Prostate gland (tissue), 2 donors: ENCODE data around the gene CTTN. TPM values are rescaled to one million over a fixed set of nuclear protein-coding genes. Genes with fewer than 3 reads are reported as not detected.

Experiments used
- DNase-seq: peaks from one replicate; pipeline ENCODE4 v3.0.0-alpha.2; 2019; ENCODE audit warnings: low spot score
- H3K27ac ChIP-seq, 2 donors: fragments of 200-600 bp; sonication (generic); 2 replicates each; pipeline ENCODE4 v1.5.1; 2017 to 2019
- H3K27me3 ChIP-seq: fragments of 200-600 bp; sonication (generic); replicated peaks from 2 replicates; pipeline ENCODE4 v1.5.1; 2019; ENCODE audit not compliant: insufficient read depth
- H3K36me3 ChIP-seq, 2 donors: fragments of 200-600 bp; sonication (generic); 1 replicate in 1 of 2; 2 replicates in 1 of 2; pipeline versions ENCODE4 v1.5.1 to v1.8.1; 2017 to 2019
- H3K4me1 ChIP-seq: fragments of 200-600 bp; sonication (generic); replicated peaks from 2 replicates; pipeline ENCODE4 v1.5.1; 2019
- H3K4me3 ChIP-seq, 2 donors: fragments of 200-600 bp; sonication (generic); 2 replicates each; pipeline ENCODE4 v1.5.1; 2017 to 2019
- H3K9me3 ChIP-seq: fragments of 200-600 bp; sonication (generic); 2 replicates; pipeline ENCODE4 v1.5.1; 2017
- CTCF ChIP-seq, 4 experiments: fragments of 200-600 bp in 2 of 4; fragments of 450-650 bp in 2 of 4; sonication (generic) in 2 of 4; IDR thresholded peaks; 1 replicate in 3 of 4; 2 replicates in 1 of 4; pipeline ENCODE4 v1.5.1; 2016 to 2019; ENCODE audit warnings: antibody characterized with exemption in 4 of 4, mild to moderate bottlenecking in 2 of 4, moderate library complexity in 2 of 4
- POLR2A ChIP-seq: fragments of 450-650 bp; IDR thresholded peaks from one replicate; pipeline ENCODE4 v1.6.1; 2016; ENCODE audit warnings: antibody characterized with exemption, mild to moderate bottlenecking
- POLR2AphosphoS5 ChIP-seq: sonication (generic); formaldehyde crosslinking; IDR thresholded peaks from one replicate; pipeline ENCODE4 v1.6.1; 2017; ENCODE audit warnings: antibody characterized with exemption
- WGBS: methylation state at CpG from one replicate; pipeline ENCODE4 v1.1.5; 2018; 5-methylcytosine and 5-hydroxymethylcytosine counted together
- intact Hi-C: fragments of 100-400 bp; cut with DNase I; formaldehyde crosslinking; loops from one replicate; pipeline ENCODE4 v1.14.2; 2022
- total RNA-seq, 2 donors: library from RNA; depleted of rRNA; stranded (reverse); fragments of >200 nt; gene quantifications; one replicate each; pipeline ENCODE4 v1.1.0, GENCODE V29; 2016

Gene CTTN
- total RNA-seq, 2 donors from 2014 or later = 208 to 348 TPM

GRCh38 chr11:70353329-70353728, 45.0 kb upstream of the CTTN start:
- WGBS = 78% methylated on average over 2 of the region's 2 CpGs
- H3K9me3 ChIP-seq = no peaks in the 10 kb centered on the region
- H3K27me3 ChIP-seq = no peaks in the 10 kb centered on the region
- peaks cover 4 to 10% of the 10 kb centered on the region in 2 donors for H3K36me3 ChIP-seq
- TF ChIP-seq POLR2A (no peak), POLR2AphosphoS5 (no peak), CTCF (IDR thresholded peaks at IDR 0.05) (no peak)
- H3K4me1 ChIP-seq = no peaks in the 10 kb centered on the region
- no peak for DNase-seq
- H3K4me3 ChIP-seq = no peak overlapping the region
- intact Hi-C loops = no loop called here
- H3K27ac ChIP-seq = no peak overlapping the region

- WGBS = 81% methylated on average over 19 of the region's 19 CpGs
- no peaks in the 10 kb centered on the region for H3K27me3 ChIP-seq
- DNase-seq = no peak
- no peak overlapping the region for H3K27ac ChIP-seq
- H3K36me3 ChIP-seq = peaks cover 4 to 10% of the 10 kb centered on the region in 2 donors
- H3K4me1 ChIP-seq = no peaks in the 10 kb centered on the region
- intact Hi-C loops = no loop called here
- no peak overlapping the region for H3K4me3 ChIP-seq
- TF ChIP-seq POLR2A = no peak
- TF ChIP-seq CTCF (IDR thresholded peaks at IDR 0.05) = no peak
- TF ChIP-seq POLR2AphosphoS5 = no peak
- H3K9me3 ChIP-seq = no peaks in the 10 kb centered on the region
Observed at GRCh38 chr11:70353900-70354568, 44.3 kb upstream of the CTTN start.

GRCh38 chr11:70354629-70355028, 43.7 kb upstream of the CTTN start:
- no peak overlapping the region for H3K27ac ChIP-seq
- WGBS = 60% methylated on average over 2 of the region's 2 CpGs
- H3K36me3 ChIP-seq = peaks cover 4 to 10% of the 10 kb centered on the region in 2 donors

GRCh38 chr11:70358753-70359152, 39.6 kb upstream of the CTTN start:
- Histone ChIP-seq H3K36me3 (peaks cover 10 to 15% of the 10 kb centered on the region in 2 donors), H3K4me3 (no peak overlapping the region), H3K4me1 (no peaks in the 10 kb centered on the region), H3K27ac (no peak overlapping the region), H3K27me3 (no peaks in the 10 kb centered on the region), H3K9me3 (no peaks in the 10 kb centered on the region)
- intact Hi-C loops = no loop called here
- TF ChIP-seq CTCF (IDR thresholded peaks at IDR 0.05) (no peak), POLR2A (no peak), POLR2AphosphoS5 (no peak)
- WGBS = 89% methylated on average over 11 of the region's 11 CpGs
- DNase-seq = no peak

More at GRCh38 chr11:70354629-70355028, 43.7 kb upstream of the CTTN start:
- H3K4me1 ChIP-seq = no peaks in the 10 kb centered on the region
- H3K4me3 ChIP-seq = no peak overlapping the region
- DNase-seq = no peak
- no peaks in the 10 kb centered on the region for H3K27me3 ChIP-seq
- H3K9me3 ChIP-seq = no peaks in the 10 kb centered on the region
- TF ChIP-seq CTCF (IDR thresholded peaks at IDR 0.05) (no peak), POLR2AphosphoS5 (no peak), POLR2A (no peak)
- intact Hi-C loops = no loop called here
